Epithelial cell of prostate (primary cell): Measurements from ENCODE around the gene SELENOO.

Experiments
- DNase-seq: peaks from one replicate; pipeline ENCODE4 v3.0.0-alpha.2; 2011; ENCODE audit warnings: low read depth, low spot score
- H3K27ac ChIP-seq: fragments of 450-650 bp; 2 replicates; pipeline ENCODE4 v1.5.1; 2017; ENCODE audit warnings: mild to moderate bottlenecking

Gene SELENOO

GRCh38 chr22:50262460-50262911 is 61.7 kb downstream of the SELENOO start:
- DNase-seq = no peak

DNA sequence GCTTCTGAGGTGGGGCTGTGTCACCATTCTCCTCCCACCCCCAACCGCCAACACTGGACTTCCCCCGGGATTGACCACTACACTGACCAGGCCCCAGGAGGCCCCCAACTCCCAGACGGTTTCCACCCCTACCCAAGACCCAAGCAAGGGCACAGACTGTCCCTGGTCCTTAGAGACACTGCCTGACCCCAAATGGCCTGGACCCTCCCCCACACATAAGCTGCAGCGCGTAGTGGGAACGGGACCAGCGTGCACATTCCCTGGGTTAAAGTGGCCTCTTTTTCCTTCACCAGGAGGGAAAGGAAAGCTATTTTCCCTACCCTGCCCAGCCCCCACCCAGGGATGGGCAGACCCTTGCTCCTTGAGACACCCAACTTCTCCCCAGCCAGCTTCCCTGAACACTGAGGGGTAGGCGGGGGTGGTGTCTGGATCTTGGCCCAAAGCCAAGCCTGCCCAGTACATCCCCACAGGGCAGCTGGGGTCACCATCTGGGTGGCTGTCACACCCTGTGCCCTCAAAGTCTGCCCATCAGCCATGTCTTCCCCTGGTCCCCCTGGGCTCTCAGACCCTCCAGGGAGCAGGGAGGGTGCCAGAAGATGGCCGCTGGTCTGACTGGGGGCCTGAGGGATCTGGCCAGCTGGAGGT is 62.3 kb downstream of the SELENOO start:
- no peak overlapping the region for H3K27ac ChIP-seq
- no peak for DNase-seq

More at GRCh38 chr22:50262460-50262911, 61.7 kb downstream of the SELENOO start:
- no peak overlapping the region for H3K27ac ChIP-seq

DNA sequence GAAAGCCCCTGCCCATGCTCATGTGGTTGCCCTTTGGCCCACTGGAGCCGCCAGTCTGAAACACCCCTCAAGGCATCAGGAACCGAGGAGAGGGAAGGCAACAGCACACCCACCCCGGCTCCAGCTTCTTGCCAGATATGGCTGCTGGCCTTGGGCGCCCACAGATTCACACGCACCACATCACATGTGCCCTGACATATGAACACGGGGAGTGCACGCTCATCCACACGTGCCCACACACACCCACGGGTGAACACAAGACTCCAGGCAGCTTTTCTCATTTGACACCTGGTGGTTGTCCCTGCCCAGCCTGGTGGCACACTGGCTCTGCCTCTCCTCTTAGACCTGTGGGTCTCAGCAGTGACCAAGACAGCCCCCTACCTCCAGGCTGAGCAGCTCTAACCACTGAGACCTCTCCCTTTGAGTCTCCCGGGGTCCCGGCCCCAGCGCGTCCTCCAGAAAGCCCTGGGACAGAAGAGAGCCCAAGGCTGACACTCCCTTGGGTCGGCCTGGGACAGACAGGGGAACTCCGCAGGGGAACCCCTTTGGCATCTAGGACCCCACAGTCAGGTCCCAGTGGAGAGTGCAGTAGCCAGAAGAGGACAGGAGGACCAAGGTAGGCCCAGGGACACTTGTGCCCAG is 63.4 kb downstream of the SELENOO start:
- no peak overlapping the region for H3K27ac ChIP-seq
- no peak for DNase-seq

GRCh38 chr22:50264946-50265669 is 64.3 kb downstream of the SELENOO start:
- no peak for DNase-seq
- H3K27ac ChIP-seq = no peak overlapping the region

DNA sequence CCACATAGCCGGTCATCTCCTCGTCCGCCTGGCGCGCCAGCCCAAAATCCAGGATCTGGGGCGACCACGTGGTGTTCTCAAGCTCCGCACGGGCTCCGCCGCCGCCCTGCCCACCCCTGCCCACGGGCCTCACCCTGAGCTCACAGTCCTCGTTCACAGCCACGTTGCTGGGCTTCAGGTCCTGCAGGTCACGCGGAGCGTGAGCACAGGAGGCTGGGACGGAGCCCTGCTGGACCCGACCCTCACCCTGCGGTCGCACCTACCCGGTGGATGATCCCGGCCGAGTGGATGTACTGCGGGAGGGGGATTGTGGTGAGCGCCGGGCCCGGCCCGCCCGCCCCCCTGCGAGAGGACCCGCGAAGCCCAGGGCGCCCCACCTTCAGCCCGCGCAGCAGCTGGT is 66.2 kb downstream of the SELENOO start:
- no peak for DNase-seq
- H3K27ac ChIP-seq = no peak overlapping the region
